Right ventricle myocardium inferior (tissue), 1 donor: ENCODE results near the gene HES5. TPM values are rescaled to one million over a fixed set of nuclear protein-coding genes. Genes with fewer than 3 reads are reported as not detected.

Experiments
- ATAC-seq: fragments of 200-7000 bp; cut with Tn5 transposase; one replicate; pipeline ENCODE4 v1.9.1; 2020; ENCODE audit warnings: mild to moderate bottlenecking, moderate library complexity
- DNase-seq: peaks from one replicate; pipeline ENCODE4 v3.0.0; 2021; ENCODE audit errors: missing footprints
- intact Hi-C: fragments of 100-400 bp; cut with DNase I; formaldehyde crosslinking; loops from one replicate; pipeline ENCODE4 v1.11.0; 2022
- total RNA-seq: library from RNA; stranded (reverse); fragmentation: NEBNext Ultra II Directional; extraction: Animal tissue kit (Norgen Biotek cat#: 25700); gene quantifications from one replicate; pipeline ENCODE4 v1.2.1, GENCODE V29; 2021
- donor health status: DM: no; HTN: yes; CAD: no; lungs with severe emphysema.

Gene HES5
- total RNA-seq, 1 donor from 2014 or later = 1.3 TPM

GRCh38 chr1:2496746-2497145, 33.3 kb downstream of the HES5 start:
- ATAC-seq (no peak), DNase-seq (no peak)
- intact Hi-C loops = no loop called here

- no peak for ATAC-seq
- DNase-seq = no peak
- intact Hi-C loops = no loop called here
Measured at GRCh38 chr1:2496087-2496622, 33.9 kb downstream of the HES5 start.

GRCh38 chr1:2495546-2495945, 34.5 kb downstream of the HES5 start:
- ATAC-seq (no peak), DNase-seq (no peak)
- intact Hi-C loops = no loop called here

GRCh38 chr1:2495026-2495425, 35.0 kb downstream of the HES5 start:
- ATAC-seq (no peak), DNase-seq (no peak)
- intact Hi-C loops = no loop called here

GRCh38 chr1:2494323-2494693, 35.8 kb downstream of the HES5 start:
- no peak for DNase-seq
- ATAC-seq = no peak
- intact Hi-C loops = no loop called here

GRCh38 chr1:2493691-2494322, 36.3 kb downstream of the HES5 start:
- DNase-seq (no peak), ATAC-seq (no peak)
- intact Hi-C loops = no loop called here

- ATAC-seq = no peak
- no peak for DNase-seq
- intact Hi-C loops = no loop called here
Measured at GRCh38 chr1:2493218-2493617, 36.8 kb downstream of the HES5 start.

GRCh38 chr1:2492091-2492490, 38.0 kb downstream of the HES5 start:
- ATAC-seq (no peak), DNase-seq (no peak)
- intact Hi-C loops = no loop called here

- ATAC-seq (no peak), DNase-seq (no peak)
- intact Hi-C loops = no loop called here
Measured at GRCh38 chr1:2489615-2490014, 40.4 kb downstream of the HES5 start.

GRCh38 chr1:2488688-2489087, 41.4 kb downstream of the HES5 start:
- ATAC-seq (no peak), DNase-seq (no peak)
- intact Hi-C loops = no loop called here

GRCh38 chr1:2486558-2486957, 43.5 kb downstream of the HES5 start:
- ATAC-seq (no peak), DNase-seq (no peak)
- intact Hi-C loops = no loop called here

GRCh38 chr1:2486041-2486440, 44.0 kb downstream of the HES5 start:
- no peak for ATAC-seq
- intact Hi-C loops = no loop called here
- no peak for DNase-seq

- DNase-seq (no peak), ATAC-seq (no peak)
- intact Hi-C loops = no loop called here
Measured at GRCh38 chr1:2483970-2484369, 46.1 kb downstream of the HES5 start.

- ATAC-seq = no peak
- DNase-seq = no peak
- intact Hi-C loops = no loop called here
Measured at GRCh38 chr1:2483026-2483425, 47.0 kb downstream of the HES5 start.

GRCh38 chr1:2482588-2482987, 47.5 kb downstream of the HES5 start:
- DNase-seq (no peak), ATAC-seq (no peak)
- intact Hi-C loops = no loop called here

- DNase-seq (no peak), ATAC-seq (no peak)
- intact Hi-C loops = no loop called here
Measured at GRCh38 chr1:2481885-2482284, 48.2 kb downstream of the HES5 start.

- intact Hi-C loops = no loop called here
- no peak for DNase-seq
- ATAC-seq = no peak
Measured at GRCh38 chr1:2480986-2481364, 49.1 kb downstream of the HES5 start.

GRCh38 chr1:2480236-2480985, 49.7 kb downstream of the HES5 start:
- intact Hi-C loops = no loop called here
- DNase-seq (no peak), ATAC-seq (no peak)

- intact Hi-C loops = no loop called here
- no peak for DNase-seq
- ATAC-seq = no peak
Measured at GRCh38 chr1:2479618-2480017, 50.4 kb downstream of the HES5 start.

- intact Hi-C loops = no loop called here
- ATAC-seq = no peak
- no peak for DNase-seq
Measured at GRCh38 chr1:2479186-2479585, 50.9 kb downstream of the HES5 start.
